T follicular helper cell (primary cell): ENCODE results near the gene PCDHGA5.
"Not testable (repeated sequence)": the region's sequence is repeated elsewhere in the genome, so short reads cannot be mapped to it uniquely, and the experiment has no call there.

Experiments
- DNase-seq: peaks from one replicate; pipeline ENCODE4 v3.0.0-alpha.2; 2020; ENCODE audit warnings: low read depth
- total RNA-seq, 2 experiments: gene quantifications; one replicate each; lab custom pipeline; 2026; lab: John Stamatoyannopoulos, UW

PCDHGA5 gene
- total RNA-seq: 0 to 0.09 reads per million in 2 experiments

DNA sequence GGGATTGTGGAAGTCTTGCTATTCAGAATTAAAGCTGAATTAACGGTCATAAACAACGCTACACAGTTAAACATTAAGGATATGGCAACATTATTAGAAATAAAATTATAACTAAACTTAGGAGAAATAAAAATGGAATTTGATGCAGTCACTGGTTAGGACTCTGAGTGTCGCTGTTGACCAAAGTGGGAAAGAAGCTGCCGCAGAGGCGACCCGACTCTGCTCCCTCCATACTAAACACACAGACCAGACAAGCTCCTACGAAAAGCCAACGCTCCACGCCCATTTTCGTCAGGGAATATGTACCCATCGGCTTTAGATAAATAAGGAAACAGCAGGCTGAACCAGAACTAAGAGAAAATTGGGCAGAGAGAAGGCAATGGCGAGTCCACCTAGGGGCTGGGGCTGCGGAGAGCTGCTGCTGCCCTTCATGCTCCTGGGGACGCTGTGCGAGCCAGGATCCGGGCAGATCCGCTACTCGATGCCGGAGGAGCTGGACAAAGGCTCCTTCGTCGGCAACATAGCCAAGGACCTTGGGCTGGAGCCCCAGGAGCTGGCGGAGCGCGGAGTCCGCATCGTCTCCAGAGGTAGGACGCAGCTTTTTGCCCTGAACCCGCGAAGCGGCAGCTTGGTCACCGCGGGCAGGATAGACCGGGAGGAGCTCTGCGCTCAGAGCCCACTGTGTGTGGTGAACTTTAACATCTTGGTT, at the start of gene PCDHGA5:
Gene PCDHGA5, plus strand, starts transcription at position 211 of the 709 bp plus-strand sequence. Its CDS starts 169 bp downstream, at position 380.
- DNase-seq: no peak

DNA sequence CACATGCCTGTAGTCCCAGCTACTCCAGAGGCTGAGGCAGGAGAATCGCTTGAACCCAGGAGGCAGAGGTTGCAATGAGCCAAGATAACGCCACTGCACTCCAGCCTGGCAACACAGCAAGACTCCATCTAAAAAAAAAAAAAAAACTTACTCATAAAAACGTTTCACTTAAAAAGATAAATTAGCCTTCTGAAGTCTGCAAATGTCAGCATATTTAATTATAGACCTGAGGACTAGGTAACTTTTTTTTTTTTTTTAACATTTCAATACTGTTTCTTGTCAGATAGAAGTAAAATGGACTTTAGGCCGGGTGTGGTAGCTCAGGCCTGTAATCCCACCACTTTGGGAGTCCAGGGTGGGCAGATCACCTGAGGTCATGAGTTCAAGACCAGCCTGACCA, 47.0 kb upstream of the PCDHGA5 start:
- not testable (repeated sequence) for DNase-seq

DNA sequence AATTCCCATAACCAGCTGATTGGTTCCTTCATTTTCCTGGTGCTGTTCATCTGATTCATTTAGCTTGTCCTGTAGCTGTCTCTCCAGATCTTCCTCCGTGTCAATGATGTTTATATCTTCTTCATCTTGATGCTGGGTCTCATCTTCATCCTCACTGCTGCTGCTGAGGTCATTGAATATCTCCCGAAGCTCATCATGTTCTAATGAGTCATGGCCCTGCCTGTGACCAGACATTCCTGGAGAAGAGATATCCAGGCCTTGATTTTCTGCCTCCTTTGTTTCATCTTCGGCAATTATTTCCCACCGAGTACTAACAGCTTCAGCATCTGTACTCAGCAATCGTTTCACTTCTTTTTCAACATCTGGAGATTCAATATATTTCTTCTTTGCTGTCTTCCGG, 44.8 kb upstream of the PCDHGA5 start:
- DNase-seq: no peak

DNA sequence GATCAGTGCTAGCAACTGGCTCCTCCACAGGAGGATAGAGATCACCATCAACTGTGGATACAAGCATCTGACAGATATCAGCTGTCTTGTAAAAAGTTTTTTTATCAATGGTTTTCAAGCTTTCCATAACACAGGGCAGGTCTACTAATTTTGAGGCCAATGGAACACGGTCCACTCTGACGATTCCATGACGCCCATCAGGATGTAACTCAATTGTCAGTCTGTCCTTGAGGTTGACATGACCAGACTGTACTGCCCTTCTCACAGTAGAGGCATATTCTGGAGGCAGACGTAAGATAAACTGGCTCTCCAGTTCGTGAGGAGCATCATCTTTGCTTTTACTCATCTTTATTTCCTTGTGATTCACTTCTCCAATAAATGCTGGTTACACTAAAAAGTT, 44.3 kb upstream of the PCDHGA5 start:
- DNase-seq: no peak

DNA sequence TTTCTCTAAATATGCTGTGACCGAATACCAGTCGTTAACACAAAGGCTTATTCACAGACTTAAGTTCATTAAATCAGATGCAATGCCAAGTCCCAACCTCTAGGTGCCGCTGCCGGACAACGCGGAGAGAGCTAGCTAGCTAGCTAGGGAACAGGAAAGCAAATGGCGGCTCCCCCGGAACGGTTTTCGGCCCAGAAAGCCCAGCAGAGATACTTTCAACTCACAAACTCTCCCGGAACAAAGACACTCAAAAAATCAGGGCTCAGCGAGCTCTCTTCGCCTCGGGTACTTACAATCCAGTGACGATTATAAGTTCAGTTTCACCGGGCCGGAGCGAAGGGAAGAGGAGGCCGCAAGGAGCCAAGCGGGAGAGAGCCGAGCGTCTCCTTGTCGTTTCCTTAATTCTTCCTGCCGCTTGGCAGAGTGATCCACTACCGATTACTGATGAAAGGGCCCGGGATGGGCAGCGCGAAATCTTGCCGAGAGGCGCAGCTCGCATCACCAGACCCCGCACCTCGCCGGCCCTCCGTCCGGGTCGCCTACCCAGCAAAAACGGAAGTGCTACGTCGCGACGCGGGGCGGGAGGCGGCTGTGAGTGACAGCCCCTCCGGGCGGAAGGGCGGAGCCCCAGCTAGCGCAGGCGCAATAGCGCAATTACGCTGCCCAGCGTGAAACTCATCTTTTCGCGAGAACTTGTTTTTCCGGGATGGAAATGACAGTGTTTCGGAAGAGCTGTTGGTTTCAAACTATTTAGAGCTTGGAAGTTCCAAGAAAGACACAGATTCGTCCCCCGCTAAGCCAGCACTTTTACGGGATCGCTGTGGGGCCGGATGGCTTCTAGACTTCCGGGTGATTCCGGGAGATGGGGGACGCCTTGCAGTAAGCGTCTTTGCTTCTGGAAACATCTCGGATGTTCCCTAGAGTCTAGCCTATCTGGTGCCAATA, 43.5 kb upstream of the PCDHGA5 start, which contains the start of gene TAF7:
Gene TAF7, minus strand, starts transcription at position 560 of the 945 bp plus-strand sequence. CDS start 740 bp downstream, outside the sequence.
- peak; percentile 86 for DNase-seq

DNA sequence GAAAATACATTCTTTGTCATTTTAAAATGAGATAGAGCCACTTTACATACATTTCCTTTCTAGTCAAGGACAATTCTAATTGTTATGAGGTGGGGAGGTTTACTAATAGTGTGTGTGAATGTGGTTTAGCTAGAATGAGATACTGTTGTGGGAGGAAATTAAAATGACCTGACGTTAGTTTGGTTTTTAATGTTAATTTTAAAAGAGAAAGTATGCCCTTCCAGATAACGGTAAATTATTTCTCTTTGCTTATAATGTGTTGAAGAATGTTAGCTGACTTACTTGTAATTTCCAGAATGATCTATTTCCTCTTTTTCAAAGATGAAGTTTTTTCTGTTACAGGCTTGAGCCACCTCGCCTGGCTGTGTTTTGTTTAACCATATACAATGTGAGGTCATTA, 41.7 kb upstream of the PCDHGA5 start:
- DNase-seq: no peak

DNA sequence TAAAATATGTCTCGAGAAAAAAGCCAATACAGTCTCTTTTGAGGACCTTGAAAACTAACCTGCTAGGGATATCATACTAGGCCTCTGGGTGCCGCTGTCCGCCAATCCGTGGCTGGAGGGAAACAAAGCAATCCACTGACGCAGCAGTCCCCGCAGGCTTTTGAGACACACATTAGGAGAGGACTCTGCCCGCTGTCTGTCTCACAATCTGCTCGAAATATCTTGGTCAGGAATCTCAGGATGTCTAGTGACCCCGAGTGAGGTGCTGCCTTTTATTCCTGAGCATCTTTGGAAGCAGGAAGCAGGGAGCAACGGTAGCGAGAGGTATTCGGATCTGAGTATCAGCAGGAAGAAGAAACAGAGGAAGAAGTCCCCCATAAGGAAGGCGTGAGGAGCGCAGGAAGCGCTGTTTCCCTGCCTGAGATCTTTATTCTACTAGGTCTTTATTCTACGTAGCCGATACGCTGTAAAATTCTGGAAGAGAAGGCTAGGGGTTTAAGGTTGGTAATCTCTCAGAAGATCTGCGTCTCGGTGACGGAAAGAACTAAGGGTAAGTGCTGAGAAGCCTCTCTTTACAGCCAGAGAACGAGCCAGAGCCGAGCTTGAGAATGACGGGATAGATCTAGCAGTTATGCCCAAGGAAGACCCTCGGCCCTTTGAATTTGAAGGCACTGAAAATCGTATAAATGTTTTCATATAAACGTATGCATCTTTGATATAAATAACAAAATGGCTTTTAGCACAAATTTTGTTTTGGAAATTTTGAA, 37.7 kb upstream of the PCDHGA5 start:
- peak; percentile 50 for DNase-seq

DNA sequence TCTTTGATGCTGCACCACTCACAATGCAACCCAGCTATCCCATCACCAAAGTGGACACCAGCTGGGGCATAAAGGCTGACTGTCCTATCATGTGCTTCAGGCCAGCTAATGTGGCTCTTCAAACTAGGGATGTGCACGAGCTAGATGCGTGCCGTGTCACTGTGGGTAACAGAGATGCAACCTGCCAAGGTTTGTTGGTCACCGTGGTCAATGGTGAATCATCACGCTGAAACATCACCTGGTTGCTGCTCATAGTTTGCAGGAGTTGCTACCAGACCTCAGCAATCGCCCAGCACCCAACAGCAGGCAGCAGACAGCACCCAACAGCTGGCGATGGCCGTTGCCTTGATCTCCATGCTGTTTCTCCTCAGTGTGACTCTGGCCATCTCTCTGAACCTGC, 35.7 kb upstream of the PCDHGA5 start:
- no peak for DNase-seq

DNA sequence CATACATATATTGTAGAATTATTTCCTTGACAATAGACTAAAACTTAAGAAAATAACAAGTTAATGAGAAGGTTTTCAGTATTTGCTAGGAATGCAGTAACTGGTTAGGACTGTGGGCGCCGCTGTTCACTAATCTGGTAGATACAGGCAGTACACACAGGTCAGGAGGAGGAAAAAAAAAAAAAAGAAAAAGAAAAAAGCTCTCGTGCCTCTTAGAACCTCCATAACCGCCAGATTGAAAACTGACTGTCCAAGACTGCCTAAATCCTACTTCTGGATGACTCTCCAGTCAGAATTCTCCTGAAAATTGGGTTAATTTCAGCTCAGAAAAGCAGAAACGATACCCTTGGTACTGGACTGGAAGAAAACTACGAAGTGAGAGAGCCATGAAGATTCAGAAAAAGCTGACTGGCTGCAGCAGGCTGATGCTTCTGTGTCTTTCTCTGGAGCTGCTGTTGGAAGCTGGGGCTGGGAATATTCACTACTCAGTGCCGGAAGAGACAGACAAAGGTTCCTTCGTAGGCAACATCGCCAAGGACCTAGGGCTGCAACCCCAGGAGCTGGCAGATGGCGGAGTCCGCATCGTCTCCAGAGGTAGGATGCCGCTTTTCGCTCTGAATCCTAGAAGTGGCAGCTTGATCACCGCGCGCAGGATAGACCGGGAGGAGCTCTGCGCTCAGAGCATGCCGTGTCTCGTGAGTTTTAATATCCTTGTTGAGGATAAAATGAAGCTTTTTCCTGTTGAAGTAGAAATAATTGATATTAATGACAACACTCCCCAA, 33.5 kb upstream of the PCDHGA5 start, which contains the start of gene PCDHGA1:
Gene PCDHGA1, plus strand, starts transcription at position 216 of the 782 bp plus-strand sequence.
- DNase-seq: no peak

DNA sequence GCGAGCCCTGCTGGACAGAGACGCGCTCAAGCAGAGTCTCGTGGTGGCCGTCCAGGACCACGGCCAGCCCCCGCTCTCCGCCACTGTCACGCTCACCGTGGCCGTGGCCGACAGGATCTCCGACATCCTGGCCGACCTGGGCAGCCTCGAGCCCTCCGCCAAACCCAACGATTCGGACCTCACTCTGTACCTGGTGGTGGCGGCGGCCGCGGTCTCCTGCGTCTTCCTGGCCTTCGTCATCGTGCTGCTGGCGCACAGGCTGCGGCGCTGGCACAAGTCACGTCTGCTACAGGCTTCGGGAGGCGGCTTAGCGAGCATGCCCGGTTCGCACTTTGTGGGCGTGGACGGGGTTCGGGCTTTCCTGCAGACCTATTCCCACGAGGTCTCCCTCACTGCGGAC, 31.4 kb upstream of the PCDHGA5 start:
- DNase-seq: not testable (repeated sequence)

DNA sequence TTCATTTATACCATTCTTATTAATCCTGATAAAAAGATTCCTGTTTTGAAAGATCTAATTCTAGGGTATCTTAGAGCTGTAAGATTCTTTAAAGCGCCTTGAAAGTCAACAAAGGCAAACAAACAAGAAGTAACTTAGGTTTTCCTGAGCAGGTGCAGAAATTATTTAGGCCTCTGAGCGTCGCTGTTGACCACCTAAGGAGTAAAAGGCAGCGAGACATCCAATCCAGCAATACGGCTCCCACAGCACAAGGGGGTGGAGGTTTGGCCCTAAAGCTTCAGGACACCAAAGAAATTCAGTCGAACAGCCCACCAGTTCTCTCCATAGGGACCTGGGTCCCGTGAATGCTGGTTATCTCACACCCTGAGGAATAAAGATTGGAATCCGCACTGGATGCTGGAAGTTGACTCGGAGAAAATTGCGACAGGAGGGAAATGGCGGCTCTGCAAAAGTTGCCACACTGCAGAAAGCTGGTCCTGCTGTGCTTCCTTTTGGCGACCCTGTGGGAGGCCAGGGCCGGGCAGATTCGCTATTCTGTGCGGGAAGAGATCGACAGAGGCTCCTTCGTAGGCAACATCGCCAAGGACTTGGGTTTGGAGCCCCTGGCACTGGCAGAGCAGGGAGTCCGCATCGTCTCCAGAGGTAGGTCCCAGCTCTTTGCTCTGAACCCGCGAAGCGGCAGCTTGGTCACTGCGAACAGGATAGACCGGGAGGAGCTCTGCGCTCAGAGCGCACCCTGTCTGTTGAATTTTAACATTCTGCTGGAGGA, 25.2 kb upstream of the PCDHGA5 start, which contains the start of gene PCDHGA2:
Gene PCDHGA2, plus strand, starts transcription at position 223 of the 769 bp plus-strand sequence.
- DNase-seq: no peak

DNA sequence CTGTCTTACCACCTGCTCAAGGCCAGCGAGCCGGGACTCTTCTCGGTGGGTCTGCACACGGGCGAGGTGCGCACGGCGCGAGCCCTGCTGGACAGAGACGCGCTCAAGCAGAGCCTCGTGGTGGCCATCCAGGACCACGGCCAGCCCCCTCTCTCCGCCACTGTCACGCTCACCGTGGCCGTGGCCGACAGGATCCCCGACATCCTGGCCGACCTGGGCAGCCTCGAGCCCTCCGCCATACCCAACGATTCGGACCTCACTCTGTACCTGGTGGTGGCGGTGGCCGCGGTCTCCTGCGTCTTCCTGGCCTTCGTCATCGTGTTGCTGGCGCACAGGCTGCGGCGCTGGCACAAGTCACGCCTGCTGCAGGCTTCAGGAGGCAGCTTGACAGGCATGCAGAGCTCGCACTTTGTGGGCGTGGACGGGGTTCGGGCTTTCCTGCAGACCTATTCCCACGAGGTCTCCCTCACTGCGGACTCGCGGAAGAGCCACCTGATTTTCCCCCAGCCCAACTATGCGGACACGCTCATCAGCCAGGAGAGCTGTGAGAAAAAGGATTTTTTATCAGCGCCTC, 23.1 kb upstream of the PCDHGA5 start:
- DNase-seq: not testable (repeated sequence)

DNA sequence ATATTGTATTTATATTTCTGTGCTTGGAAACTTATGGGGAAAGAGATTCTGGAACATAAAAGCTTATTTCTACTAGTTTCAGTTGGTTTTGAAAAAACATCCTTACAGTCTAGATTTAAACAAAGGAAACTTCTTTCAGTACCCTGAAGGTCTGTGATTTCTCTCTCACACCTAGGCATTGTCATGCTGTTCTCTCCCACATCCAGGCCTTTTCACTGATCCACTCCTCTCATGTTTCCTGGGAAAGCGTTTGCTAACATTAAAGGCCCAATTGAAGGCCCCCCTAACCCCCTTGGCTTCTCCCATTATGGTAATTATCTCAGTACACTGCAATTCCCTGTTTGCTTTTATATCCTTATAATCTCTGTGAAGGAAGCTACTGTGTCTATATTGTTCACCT, 21.2 kb upstream of the PCDHGA5 start:
- DNase-seq: no peak

DNA sequence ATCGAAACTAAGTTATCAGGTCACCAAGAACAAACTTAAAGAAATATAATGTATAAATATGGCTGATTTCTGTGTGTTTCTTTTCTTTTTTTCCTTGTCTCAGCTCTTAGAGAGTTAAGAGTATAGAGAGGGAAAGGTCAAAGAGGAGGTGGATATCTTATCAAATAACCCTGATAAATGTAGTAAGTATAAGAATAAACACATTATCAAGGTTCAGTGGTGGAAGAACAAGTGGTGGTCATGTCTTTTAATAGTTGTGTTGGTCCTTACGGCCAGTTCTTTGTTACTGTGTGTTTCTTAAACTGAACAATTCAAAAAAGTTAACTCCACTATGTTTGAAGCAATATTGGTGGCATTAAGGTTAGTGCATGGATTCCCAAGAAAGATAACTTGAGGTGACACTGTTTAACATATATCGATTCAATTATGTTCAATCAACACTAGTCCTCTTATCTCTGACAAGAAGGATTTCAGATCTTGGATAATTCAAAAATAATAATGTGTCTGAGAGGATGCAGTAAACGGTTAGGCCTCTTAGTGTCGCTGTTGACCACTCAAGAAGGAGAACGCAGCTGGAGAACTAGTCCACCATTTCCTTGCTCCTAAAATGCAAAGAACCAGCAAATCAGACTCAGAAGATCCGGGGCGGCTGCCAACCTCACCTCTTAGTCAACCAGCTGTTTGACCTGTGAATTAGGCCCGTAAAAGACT, 20.6 kb upstream of the PCDHGA5 start, which contains the start of gene PCDHGA3:
Gene PCDHGA3, plus strand, starts transcription at position 588 of the 711 bp plus-strand sequence. CDS start 205 bp downstream, outside the sequence.
- DNase-seq: no peak

DNA sequence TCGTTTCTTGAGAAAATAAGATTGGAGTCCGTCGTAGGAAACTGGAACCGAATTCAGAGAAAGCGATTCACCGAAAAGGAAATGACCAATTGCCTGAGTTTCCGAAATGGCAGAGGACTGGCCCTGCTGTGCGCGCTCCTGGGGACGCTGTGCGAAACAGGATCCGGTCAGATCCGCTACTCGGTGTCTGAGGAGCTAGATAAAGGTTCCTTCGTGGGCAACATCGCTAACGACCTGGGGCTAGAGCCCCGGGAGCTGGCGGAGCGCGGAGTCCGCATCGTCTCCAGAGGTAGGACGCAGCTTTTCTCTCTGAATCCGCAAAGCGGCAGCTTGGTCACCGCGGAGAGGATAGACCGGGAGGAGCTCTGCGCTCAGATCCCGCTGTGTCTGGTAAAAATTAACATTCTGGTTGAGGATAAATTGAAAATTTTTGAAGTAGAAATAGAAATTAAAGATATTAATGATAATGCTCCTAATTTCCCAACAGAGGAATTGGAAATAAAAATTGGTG, 20.0 kb upstream of the PCDHGA5 start:
- DNase-seq: no peak

DNA sequence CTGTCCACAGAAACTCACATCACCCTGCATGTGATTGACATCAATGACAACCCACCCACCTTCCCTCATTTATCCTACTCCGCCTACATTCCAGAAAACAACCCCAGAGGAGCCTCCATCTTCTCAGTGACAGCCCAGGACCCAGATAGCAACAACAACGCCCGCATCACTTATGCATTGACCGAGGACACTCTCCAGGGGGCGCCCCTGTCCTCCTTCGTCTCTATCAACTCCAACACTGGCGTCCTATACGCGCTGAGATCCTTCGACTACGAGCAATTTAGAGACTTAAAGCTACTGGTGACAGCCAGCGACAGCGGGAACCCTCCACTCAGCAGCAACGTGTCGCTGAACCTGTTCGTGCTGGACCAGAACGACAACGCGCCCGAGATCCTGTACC, 18.6 kb upstream of the PCDHGA5 start:
- DNase-seq: no peak

DNA sequence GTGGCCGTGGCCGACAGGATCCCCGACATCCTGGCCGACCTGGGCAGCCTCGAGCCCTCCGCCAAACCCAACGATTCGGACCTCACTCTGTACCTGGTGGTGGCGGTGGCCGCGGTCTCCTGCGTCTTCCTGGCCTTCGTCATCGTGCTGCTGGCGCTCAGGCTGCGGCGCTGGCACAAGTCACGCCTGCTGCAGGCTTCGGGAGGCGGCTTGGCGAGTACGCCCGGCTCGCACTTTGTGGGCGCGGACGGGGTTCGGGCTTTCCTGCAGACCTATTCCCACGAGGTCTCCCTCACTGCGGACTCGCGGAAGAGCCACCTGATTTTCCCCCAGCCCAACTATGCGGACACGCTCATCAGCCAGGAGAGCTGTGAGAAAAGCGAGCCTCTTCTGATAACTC, 17.9 kb upstream of the PCDHGA5 start:
- not testable (repeated sequence) for DNase-seq

DNA sequence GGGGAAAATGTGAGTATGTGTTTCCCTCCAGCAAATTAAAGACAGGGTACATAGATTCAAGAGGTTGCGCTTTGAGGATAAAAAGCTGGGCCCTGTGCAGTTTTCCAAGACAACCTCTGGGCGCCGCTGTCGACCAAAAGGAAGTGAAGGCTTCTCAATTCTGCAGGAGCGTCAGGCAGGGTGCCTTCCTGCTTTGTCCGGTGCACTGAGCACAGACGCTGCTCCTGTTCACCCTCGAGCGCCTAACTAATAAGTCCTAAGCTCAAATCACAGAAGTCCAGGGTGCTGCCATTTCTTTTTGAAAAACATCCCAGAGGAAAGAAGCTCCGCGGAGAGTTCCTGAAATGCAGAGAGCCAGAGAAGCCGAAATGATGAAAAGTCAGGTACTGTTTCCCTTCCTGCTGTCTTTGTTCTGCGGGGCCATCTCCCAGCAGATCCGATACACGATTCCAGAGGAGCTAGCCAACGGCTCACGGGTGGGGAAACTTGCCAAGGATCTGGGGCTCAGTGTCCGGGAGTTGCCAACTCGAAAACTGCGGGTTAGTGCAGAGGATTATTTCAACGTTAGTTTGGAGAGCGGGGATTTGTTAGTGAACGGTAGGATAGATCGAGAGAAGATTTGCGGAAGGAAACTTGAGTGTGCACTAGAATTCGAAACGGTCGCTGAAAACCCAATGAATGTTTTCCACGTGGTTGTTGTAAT, 13.9 kb upstream of the PCDHGA5 start, which contains the start of gene PCDHGB1:
Gene PCDHGB1, plus strand, starts transcription at position 183 of the 703 bp plus-strand sequence. Its CDS starts 162 bp downstream, at position 345.
- no peak for DNase-seq
